ENCODE data around the gene WNT7A.

The WNT7A gene

DNA sequence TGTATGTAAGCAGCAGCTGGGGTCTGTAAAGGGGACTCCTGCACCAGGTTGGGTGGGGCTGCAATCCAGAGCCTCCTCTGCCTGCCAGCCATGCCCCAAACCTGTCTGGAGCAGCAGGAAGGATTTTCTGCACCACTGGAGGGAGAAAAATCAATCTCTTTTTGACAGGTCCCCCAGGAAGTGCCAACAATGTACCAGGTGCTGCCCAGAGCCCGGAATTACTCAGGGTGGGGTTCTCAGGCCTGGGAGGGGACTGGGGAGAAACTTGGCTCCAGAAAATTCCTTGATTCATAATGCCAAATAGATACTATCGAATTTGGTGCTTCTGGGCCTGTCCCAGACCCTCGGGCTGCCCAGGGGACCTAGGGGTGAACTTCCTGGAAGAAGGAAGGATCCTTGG, 52.6 kb downstream of the WNT7A start:
- no peak for DNase-seq (ENCODE audit: low read depth)

DNA sequence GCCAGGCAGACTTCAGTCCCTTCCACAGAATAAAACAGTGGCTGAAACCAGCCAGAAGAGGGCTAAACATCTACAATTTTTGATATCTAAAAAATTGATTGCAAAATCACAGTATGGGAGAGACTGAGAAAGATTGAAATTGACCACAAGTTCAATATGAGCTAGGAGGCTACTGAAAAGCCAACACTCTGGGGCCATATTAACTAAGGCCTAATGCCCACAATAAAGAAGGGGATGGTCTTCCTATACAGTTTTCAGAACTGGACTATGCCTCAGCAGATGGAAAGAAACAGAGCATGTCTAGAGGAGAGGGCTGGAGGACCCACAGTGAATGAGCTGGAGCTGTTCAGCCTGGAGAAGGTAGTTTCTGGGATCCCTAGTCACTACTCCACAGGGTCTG, 53.2 kb downstream of the WNT7A start:
- DNase-seq (ENCODE audit: low read depth) = no peak

DNA sequence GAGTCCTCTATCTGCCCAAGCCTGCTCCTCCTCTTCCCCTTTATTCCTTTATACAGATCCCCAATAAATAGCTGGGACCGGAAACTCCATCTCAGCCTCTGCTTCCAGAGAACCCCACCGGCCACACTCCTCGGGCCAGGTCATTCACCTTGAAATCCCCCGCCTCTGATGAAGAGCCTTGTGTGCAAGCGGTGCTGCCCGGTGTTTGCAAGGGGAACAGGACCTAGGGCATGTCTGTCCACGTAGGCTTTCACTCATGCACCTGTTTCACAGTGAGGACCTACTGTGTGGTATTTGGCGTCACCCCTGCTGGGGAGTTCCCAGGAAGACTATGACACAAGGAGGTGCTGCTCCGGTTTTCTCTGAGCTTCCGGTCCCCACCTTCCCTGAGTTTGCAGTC, 54.0 kb downstream of the WNT7A start:
- DNase-seq (ENCODE audit: low read depth) = no peak

DNA sequence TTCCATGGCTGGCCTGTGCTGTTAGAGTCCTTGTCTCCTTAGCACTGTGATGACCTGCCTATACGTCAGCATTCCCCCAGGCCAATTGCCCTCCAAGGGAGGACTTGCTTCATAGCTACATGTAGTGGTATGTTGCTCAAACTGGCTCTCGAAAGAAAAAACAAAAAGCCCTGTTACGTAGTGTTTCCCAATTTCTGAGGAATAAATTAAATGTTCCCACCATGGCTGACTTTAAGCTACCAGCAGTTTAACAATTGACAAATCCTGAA, 54.6 kb downstream of the WNT7A start:
- DNase-seq (ENCODE audit: low read depth) = no peak

DNA sequence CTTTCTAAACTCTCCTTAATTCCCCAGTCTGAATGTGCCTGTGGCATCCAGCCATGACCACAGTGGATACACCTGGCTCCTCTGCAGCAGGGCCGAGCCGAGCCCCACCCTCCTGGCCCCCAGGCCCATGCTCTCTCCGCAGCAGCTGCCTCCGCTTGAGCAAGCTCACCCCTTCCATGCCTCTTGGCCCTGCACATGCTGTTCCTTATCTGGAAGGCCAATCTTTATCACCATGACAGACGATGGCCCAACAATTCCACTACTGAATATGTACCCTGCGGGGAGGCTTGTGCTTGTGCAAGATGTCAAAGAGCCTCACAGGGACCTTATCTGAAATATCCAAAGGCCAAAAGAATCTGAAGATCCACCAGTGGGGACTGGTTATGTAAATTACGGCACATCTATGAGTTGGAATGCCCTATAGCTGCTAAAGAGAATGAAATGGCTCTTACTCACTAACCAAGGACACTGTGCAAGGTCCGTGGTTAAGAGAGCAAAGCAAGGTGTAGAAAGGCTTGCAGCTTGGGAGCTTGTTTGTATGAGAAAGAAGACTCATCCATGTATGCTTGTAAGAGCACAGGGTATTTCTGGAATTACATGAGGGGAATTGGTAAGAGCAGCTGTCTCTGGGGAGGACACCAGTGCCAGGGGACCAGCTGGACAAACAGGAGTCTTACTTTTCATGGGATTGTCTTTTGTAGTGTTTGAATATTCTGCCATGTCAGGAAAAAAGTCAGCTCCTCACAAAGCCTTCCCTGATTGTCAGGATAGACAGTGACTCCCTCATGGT, 55.2 kb downstream of the WNT7A start:
- no peak for DNase-seq (ENCODE audit: low read depth)

DNA sequence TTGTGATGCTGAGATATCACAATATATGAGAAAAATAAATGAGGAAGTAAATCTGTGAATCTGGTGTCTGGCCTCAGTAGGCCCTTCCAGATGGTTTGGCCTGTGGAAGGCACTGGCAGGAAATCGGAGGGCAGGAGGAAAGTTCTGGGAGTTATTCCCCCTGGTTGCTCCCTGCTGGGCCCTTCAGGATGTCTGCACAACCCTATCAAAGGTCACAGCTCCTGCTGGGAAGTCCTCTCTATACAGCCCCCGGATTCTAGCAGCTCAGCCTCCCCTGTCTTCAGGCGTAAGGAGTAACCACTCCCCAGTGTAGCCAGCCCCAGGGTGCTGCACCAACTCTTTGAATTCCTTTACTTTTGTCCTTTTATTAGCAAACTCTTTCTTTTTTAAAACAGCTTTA, 56.2 kb downstream of the WNT7A start:
- DNase-seq (ENCODE audit: low read depth) = no peak

DNA sequence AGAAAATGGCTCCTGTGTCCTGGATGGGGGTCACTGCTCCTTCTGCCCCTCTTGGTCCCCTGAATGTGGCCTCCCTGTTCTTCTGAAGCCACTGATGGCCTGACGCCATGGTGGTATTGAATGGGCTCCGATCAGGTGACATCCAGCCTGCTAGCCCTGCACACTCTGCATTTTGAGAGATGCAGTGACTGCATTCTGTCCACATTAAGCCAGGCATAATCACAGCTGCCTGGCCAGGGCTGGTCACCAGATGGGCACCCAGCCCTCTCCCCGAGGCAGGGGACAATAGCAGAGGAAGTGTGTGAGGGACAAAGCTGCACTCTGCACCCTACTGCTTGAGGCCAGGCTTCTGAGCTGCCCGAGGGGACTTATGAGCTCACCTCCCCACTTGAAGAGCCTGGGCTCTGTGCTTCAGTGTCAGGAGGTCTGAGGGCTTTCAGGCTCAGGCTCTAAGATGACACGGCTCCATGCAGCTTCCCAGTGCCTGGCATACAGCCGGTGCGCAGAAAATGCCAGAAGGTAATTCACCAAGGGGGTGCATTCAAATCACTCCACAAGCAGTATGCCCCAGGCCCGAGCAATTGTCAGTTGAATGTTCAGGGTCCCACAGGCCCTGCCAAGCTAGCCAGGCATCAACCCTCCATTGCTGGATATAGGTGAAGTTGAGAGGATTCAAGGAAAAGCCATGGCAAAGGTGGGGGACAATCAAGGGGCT, 56.8 kb downstream of the WNT7A start:
- no peak for DNase-seq (ENCODE audit: low read depth)

DNA sequence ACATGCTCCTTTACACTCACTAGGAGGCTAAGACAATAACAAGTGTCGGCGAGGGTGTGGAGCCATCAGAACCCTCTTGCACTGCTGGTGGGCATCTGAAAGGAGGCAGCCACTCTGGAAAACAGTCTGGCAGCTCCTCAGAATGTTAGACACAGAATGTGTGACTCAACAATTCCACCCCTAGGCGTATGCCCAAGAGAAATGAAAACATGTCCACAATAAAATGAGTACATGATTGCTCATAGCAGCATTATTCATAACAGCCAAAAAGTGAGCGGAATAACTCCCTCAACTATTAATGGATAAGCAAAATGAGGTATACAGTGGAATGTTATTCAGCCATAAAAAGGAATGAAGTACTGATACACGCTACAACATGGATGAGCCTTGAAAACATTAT, 57.8 kb downstream of the WNT7A start:
- peak; percentile 4 for DNase-seq (ENCODE audit: low read depth)

DNA sequence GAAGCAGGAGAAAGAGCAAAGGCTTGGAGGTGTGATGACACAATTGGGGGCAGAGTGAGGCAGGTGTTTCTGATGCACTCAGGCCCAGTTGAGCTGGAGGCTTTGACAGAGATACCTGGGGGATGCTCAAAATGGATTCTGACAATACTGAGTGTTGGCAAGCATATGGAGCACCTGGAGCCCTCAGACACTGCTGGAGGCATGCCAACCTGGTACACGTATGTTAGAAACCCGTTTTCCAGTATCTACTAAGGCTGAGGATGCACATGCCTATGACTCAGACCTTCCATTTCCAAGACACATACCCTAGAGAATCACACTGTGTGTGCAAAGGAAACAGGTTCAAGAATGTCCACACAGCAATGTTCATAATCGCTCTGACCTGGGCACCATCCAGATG, 58.7 kb downstream of the WNT7A start:
- no peak for DNase-seq (ENCODE audit: low read depth)

DNA sequence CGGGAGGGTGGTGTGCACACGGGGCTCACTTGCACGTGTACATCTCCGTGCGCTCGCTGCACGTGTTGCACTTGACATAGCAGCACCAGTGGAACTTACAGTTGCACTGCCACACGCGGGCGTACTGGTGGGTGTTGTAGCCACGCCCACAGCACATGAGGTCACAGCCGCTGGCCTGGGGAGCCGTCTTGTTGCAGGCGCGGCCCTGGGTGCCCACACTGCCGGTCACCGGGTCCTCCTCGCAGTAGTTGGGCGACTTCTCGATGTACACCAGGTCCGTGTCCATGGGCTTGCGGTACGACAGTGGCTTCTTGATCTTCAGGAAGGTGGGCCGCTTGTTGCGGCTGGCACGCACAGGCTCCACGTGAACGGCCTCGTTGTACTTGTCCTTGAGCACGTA, 61.0 kb downstream of the WNT7A start:
- DNase-seq (ENCODE audit: low read depth) = no peak

DNA sequence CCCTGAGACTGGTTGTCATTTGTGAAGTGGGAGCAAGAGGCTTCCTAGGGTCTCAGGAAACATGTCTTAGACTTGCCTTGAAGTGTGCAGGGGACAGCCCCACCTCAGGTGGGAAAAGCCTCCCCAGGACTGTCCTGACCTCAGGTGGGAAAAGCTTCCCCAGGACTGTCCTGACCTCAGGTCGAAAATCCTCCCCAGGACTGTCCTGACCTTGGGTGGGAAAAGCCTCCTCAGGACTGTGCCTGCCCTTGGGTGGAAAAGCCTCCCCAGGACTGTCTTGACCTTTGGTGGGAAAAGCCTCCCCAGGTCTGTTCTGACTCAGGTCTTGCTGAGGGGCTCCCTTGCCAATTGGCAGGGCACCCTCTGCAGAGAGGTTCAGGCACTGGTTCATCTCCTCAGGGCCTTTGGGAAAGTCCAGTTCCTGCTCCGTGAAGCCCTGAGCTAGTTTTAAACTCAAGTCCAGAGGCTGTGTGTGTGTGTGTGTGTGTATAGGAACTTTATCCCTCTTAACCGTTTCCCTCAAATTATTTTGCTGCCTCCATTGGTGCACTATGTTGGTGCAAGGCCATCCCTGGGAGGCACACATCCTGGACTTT, 64.7 kb downstream of the WNT7A start:
- no peak for DNase-seq (ENCODE audit: low read depth)

DNA sequence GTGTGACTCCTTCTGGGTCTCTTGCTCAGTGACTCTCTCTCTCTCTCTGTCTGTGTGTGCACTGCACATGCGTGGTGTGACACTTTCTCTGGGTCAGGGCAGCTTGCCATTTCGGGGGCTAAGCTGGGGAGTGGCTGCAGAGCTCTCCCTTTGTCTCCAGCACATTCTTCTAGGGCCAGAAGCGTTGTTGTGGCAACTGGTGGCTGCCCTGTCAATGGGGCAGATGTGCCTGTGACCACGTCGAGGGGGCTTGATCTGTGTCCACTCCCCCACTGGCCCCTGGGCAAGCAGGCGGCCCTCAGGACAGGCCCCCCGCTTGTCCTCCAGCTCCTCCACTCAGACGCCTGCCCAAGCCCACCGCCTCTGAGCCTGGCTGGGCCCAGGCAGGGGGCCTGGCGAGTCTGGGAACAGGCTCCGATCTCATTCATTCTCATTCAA, 67.8 kb downstream of the WNT7A start:
- DNase-seq (ENCODE audit: low read depth) = no peak

DNA sequence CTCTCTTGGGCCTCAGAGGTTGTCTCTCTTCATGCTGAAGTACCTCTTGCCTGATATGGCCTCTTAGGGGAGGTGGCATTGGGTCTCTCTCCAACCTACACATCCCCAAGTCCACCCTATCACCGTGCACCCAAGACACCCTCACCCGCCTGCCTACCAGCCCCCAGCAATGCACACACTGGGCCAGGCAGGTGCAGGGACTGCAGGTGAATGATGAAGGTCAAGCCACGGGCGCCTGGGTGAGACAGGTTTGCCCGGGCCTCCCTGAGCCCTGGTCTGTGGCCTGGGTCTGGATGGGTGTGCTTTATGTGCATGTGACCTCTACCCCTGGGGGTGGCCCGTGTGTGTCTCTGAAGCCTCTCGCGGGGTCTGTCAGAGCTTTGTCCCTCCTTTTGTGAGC, 68.3 kb downstream of the WNT7A start:
- DNase-seq (ENCODE audit: low read depth) = no peak

DNA sequence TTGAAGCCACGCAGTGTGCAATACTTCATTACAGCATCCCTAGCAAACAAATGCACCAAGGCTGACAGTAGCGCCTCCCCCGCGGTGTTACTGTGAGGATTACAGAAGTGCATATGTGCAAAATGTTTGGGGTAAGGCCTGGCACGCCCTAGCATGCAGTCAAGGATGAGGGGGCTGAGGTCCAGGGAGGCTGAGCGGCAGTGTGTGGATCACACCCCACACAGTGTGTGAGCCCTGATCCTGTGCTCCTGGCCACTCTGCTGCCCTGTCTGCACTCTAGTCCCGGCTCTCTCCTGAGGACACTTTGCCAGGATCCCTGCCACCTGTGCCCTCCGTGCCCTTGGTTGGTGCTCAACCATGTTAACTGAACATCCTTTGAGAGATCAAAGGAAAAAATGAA, 71.3 kb downstream of the WNT7A start:
- DNase-seq (ENCODE audit: low read depth) = no peak

DNA sequence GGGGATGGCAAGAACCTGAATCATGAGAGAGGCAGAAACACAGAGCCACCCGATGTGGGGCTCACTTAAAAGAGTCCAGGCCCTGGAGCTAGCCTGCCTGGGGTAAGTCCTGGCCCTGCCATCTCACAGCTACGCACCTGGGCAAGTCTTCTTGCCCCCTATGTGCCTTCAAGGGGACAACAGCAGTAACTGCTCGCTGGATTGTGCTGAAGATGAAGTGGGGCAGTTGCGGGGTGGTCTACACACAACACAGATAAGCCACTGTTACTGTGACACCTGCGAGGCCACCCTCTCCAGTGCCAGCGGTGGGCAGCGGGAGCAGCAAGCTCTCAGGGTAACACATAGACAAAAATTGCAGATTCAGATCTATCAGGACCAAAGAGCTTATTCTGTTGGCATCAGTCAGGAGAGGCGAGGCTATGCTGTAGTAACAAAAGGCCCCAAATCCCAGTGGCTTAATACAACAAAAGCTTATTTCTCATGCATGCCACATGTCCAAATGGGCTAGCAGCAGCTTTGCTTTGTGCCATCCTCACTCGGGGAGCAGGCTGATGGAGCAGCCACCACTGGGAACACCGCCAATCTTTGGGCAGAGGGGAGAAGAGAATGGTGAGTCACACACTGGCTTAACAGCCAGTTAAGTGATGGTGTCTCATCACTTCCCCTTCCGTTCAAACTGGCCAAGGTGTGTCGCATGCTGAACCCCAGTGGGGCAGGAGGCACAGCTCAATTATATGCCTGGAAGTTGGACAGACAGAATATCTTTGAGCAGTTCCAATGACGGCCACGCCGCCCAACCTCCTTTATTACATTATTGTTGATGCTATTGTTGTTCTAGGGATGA, 78.3 kb downstream of the WNT7A start:
- no peak for DNase-seq (ENCODE audit: low read depth)

DNA sequence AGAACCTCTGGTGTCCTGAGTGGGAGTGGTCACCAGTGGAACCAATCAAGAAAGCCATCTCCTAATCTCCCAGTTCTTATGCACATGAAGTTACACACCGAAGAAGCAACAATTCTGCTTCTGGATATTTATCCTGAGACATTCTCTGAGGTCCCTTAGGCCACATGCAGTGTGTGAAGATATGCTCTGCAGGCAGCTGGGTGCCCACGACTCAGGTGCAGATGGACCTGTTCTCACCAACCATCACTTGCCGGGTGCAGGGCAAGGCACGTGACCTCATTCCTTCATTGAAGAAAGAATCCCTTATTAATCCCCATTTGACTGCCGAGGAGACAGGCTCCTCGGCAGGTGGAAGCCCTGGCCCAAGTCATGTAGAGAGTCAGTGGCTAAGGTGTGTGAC, 79.8 kb downstream of the WNT7A start:
- DNase-seq (ENCODE audit: low read depth) = no peak

DNA sequence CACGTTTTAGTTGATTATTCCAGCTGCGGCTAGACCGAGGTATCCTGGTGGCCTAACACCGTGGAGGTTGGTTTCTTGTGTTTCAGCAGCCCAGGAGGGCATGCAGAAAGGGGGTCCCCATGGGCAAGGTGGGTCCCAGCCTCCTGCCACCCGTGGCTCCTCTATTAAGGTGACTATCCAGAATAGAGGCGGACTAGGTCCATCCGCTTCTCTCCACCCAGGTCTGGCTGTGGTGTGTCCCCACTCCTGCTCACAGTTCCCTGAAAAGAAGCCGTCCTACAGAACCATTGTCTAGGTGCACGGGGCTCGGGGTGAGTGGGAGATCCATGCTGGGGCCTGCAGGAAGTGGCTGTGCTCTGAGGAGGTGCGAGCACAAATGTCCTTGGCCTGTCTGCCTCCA, 81.5 kb downstream of the WNT7A start:
- DNase-seq (ENCODE audit: low read depth) = no peak

DNA sequence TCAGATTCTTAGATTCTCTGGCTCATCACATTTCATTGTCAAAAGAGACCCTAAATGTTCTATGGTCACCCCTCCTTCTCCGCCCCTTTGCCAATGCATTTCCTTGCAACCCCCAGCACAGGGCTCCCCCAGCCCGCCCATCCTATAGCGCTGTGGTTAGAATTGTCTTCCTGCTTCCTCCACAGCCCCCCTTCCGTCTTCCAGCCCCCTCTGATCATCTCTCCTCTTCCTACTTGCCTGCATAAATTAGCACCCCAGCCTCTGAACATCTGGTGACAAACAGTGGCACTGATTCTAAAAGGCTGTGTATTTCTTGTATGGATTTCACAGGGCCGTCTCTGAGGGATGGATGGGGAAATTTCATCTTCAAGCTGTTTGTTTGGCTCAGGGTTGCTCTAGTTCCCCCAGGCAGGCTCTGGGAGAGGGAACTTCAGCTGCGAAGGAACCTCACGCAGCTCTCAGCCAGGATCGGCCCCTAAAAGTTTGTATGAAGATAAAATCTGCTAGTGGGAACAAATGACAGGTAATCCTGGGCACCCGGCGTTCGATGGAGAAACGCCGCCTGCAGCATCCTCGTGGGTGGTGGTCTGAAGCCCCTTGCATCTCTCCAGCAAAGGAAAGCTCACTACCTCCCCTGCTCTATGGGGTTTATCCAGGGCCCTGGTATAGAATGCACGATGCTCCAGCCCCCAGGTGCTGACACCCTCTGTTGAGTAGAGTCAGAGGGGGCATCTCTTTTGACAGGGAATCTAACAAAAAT, 83.0 kb downstream of the WNT7A start:
- no peak for DNase-seq (ENCODE audit: low read depth)

DNA sequence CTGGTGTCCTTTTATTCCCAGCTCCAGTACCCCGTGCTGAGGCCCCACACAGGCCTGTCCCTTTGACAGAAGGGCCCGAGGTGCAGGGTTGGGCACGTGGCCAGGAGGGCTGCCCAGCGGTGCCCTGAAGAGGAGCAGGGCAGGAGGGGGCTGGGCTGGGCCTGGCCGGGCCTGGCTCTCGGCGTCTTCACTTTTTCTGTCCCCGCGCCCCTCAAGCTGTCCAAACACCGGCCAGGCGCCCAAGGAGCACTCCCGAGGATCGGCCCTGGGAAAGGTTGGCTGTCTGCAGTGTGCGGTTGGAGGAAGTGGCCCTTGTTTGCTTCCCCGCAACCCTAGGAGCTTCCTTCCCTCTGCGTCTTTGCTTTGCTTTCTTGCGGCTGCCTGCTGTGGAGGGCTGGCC, 84.1 kb downstream of the WNT7A start:
- DNase-seq (ENCODE audit: low read depth) = no peak

DNA sequence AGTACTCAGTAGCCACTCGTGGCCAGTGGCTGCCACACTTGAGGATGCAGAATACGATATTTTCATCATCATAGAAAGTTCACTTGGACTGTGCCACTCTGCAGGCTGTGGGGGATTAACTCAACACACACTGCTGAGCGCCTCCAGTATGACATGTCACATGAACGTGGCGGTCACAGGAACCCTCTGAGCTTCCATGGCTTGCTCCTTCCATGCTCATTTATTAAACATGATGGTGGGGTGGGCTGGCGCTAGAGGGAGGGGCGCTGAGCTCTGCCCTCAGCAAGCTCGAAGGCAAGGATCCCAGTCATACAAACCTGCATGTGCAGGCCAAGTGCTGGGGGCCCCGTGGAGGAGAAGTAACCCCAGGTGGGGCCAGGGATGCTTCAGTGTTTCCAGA, 85.5 kb downstream of the WNT7A start:
- no peak for DNase-seq (ENCODE audit: low read depth)

DNA sequence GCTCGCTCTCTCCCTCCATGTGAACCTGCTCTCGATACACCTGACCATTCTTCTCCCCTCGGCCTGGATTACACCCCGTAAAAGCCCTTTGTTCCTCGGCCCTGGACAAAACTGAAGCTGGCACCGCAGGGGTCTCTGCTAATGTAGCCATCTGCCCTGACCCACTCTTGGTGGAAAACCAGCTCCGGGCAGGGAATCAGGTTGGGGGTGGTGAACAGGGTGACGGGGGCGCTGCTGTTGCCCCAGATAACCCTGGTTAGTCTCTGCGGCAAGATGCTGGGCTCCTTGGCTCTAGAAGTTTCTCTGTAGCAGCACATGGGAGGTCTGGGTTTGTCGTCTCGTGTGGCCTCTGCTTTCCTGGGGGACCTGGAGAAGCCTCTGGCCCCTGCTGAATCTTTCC, 86.4 kb downstream of the WNT7A start:
- DNase-seq (ENCODE audit: low read depth) = no peak
